ENCODE data around the gene CDRT4. TPM values are rescaled to one million over a fixed set of nuclear protein-coding genes. Genes with fewer than 3 reads are reported as not detected.

The CDRT4 gene
- total and polyA plus RNA-seq, 2 experiments from 2014 or later: 6.5 to 13.0 TPM

DNA sequence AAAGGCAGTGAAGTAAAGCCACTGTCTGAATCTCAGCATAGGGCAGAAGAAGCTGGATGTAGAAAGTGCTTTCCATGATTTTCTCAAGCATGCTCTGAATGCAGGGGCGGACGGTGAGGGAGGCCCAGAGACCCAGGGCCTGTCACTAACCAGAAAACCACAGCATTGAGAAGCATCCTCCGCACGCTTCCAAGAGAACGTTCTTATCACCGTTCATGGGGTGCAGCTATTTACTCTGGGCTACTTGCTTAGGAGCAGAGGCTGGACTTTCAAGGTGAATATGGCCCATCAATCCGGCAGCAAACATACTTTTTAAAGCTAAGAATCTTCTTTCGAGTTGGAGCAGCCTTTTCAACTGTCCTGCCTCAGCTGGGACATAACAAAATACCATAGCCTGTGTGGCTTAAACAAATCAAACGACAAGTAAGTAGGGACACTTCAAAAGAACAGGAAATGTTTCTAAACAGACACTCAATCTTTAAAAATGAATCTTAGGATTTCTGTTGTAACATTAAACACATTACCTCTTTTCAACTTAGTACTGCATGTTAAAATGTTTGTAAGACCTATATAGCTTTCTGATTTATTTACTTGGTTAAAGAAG, 46.5 kb upstream of the CDRT4 start:
- Mint-ChIP-seq H3K27ac (no peak overlapping the region), H3K36me3 (ENCODE audit: low read depth) (peaks cover 34% of the 10 kb centered on the region)

More for the DNA sequence above, 46.5 kb upstream of the CDRT4 start:
- no peak overlapping the region for H3K4me2 ChIP-seq
- H3K36me3 ChIP-seq (ENCODE audit: insufficient read depth): peaks cover 6% of the 10 kb centered on the region; the same call in 1 of the 2 replicates
- H3K4me1 Mint-ChIP-seq: no peaks in the 10 kb centered on the region; the same call in 2 of the 3 replicates
- H3K9me3 Mint-ChIP-seq: no peaks in the 10 kb centered on the region; the same call in 2 of the 3 replicates
- H3K27me3 Mint-ChIP-seq (ENCODE audit: insufficient read depth, low read depth, poor library complexity): no peaks in the 10 kb centered on the region
- H4K20me1 ChIP-seq (replicated peaks; ENCODE audit: insufficient read depth): peaks cover 5% of the 10 kb centered on the region; the same call in 1 of the 2 replicates
- H3K4me3 Mint-ChIP-seq: no peak overlapping the region
- no peak for DNase-seq (ENCODE audit: low spot score)
- no peak overlapping the region for H3K27ac ChIP-seq (ENCODE audit: low read depth)
- no peaks in the 10 kb centered on the region for H3F3A ChIP-seq (replicated peaks; ENCODE audit: low read depth)
- H3K4me3 ChIP-seq: no peak overlapping the region
- no peaks in the 10 kb centered on the region for H3K4me1 ChIP-seq (ENCODE audit: insufficient read depth)
- TF ChIP-seq CREB1 (CRISPR knock-in tag; IDR thresholded peaks at IDR 0.05; ENCODE audit: low read depth): no peak
- TF ChIP-seq, protein P1, sequence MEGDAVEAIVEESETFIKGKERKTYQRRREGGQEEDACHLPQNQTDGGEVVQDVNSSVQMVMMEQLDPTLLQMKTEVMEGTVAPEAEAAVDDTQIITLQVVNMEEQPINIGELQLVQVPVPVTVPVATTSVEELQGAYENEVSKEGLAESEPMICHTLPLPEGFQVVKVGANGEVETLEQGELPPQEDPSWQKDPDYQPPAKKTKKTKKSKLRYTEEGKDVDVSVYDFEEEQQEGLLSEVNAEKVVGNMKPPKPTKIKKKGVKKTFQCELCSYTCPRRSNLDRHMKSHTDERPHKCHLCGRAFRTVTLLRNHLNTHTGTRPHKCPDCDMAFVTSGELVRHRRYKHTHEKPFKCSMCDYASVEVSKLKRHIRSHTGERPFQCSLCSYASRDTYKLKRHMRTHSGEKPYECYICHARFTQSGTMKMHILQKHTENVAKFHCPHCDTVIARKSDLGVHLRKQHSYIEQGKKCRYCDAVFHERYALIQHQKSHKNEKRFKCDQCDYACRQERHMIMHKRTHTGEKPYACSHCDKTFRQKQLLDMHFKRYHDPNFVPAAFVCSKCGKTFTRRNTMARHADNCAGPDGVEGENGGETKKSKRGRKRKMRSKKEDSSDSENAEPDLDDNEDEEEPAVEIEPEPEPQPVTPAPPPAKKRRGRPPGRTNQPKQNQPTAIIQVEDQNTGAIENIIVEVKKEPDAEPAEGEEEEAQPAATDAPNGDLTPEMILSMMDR (conservative IDR thresholded peaks at IDR 0.05; ENCODE audit: low read depth in 2 of 2): no peak
- TF ChIP-seq, protein P2, sequence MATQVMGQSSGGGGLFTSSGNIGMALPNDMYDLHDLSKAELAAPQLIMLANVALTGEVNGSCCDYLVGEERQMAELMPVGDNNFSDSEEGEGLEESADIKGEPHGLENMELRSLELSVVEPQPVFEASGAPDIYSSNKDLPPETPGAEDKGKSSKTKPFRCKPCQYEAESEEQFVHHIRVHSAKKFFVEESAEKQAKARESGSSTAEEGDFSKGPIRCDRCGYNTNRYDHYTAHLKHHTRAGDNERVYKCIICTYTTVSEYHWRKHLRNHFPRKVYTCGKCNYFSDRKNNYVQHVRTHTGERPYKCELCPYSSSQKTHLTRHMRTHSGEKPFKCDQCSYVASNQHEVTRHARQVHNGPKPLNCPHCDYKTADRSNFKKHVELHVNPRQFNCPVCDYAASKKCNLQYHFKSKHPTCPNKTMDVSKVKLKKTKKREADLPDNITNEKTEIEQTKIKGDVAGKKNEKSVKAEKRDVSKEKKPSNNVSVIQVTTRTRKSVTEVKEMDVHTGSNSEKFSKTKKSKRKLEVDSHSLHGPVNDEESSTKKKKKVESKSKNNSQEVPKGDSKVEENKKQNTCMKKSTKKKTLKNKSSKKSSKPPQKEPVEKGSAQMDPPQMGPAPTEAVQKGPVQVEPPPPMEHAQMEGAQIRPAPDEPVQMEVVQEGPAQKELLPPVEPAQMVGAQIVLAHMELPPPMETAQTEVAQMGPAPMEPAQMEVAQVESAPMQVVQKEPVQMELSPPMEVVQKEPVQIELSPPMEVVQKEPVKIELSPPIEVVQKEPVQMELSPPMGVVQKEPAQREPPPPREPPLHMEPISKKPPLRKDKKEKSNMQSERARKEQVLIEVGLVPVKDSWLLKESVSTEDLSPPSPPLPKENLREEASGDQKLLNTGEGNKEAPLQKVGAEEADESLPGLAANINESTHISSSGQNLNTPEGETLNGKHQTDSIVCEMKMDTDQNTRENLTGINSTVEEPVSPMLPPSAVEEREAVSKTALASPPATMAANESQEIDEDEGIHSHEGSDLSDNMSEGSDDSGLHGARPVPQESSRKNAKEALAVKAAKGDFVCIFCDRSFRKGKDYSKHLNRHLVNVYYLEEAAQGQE (IDR thresholded peaks at IDR 0.05; ENCODE audit: unreplicated experiment): no peak
- no peak for TF ChIP-seq NANOG (IDR thresholded peaks at IDR 0.05; ENCODE audit: borderline replicate concordance)
- TF ChIP-seq ZNF114 (CRISPR knock-in tag; IDR thresholded peaks at IDR 0.05): no peak
- TF ChIP-seq EZH2 (IDR thresholded peaks at IDR 0.05; ENCODE audit: low read depth, unreplicated experiment): no peak
- no peak for TF ChIP-seq EZH2phosphoT487 (IDR thresholded peaks at IDR 0.05; ENCODE audit: unreplicated experiment)
- no peak for TF ChIP-seq STAT1 (IDR thresholded peaks at IDR 0.05; ENCODE audit: unreplicated experiment)
- TF ChIP-seq, protein P3, sequence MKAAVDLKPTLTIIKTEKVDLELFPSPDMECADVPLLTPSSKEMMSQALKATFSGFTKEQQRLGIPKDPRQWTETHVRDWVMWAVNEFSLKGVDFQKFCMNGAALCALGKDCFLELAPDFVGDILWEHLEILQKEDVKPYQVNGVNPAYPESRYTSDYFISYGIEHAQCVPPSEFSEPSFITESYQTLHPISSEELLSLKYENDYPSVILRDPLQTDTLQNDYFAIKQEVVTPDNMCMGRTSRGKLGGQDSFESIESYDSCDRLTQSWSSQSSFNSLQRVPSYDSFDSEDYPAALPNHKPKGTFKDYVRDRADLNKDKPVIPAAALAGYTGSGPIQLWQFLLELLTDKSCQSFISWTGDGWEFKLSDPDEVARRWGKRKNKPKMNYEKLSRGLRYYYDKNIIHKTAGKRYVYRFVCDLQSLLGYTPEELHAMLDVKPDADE (IDR thresholded peaks at IDR 0.05): no peak
- no peak for TF ChIP-seq ZNF331 (CRISPR knock-in tag; IDR thresholded peaks at IDR 0.05; ENCODE audit: low read depth)
- TF ChIP-seq, protein P4, sequence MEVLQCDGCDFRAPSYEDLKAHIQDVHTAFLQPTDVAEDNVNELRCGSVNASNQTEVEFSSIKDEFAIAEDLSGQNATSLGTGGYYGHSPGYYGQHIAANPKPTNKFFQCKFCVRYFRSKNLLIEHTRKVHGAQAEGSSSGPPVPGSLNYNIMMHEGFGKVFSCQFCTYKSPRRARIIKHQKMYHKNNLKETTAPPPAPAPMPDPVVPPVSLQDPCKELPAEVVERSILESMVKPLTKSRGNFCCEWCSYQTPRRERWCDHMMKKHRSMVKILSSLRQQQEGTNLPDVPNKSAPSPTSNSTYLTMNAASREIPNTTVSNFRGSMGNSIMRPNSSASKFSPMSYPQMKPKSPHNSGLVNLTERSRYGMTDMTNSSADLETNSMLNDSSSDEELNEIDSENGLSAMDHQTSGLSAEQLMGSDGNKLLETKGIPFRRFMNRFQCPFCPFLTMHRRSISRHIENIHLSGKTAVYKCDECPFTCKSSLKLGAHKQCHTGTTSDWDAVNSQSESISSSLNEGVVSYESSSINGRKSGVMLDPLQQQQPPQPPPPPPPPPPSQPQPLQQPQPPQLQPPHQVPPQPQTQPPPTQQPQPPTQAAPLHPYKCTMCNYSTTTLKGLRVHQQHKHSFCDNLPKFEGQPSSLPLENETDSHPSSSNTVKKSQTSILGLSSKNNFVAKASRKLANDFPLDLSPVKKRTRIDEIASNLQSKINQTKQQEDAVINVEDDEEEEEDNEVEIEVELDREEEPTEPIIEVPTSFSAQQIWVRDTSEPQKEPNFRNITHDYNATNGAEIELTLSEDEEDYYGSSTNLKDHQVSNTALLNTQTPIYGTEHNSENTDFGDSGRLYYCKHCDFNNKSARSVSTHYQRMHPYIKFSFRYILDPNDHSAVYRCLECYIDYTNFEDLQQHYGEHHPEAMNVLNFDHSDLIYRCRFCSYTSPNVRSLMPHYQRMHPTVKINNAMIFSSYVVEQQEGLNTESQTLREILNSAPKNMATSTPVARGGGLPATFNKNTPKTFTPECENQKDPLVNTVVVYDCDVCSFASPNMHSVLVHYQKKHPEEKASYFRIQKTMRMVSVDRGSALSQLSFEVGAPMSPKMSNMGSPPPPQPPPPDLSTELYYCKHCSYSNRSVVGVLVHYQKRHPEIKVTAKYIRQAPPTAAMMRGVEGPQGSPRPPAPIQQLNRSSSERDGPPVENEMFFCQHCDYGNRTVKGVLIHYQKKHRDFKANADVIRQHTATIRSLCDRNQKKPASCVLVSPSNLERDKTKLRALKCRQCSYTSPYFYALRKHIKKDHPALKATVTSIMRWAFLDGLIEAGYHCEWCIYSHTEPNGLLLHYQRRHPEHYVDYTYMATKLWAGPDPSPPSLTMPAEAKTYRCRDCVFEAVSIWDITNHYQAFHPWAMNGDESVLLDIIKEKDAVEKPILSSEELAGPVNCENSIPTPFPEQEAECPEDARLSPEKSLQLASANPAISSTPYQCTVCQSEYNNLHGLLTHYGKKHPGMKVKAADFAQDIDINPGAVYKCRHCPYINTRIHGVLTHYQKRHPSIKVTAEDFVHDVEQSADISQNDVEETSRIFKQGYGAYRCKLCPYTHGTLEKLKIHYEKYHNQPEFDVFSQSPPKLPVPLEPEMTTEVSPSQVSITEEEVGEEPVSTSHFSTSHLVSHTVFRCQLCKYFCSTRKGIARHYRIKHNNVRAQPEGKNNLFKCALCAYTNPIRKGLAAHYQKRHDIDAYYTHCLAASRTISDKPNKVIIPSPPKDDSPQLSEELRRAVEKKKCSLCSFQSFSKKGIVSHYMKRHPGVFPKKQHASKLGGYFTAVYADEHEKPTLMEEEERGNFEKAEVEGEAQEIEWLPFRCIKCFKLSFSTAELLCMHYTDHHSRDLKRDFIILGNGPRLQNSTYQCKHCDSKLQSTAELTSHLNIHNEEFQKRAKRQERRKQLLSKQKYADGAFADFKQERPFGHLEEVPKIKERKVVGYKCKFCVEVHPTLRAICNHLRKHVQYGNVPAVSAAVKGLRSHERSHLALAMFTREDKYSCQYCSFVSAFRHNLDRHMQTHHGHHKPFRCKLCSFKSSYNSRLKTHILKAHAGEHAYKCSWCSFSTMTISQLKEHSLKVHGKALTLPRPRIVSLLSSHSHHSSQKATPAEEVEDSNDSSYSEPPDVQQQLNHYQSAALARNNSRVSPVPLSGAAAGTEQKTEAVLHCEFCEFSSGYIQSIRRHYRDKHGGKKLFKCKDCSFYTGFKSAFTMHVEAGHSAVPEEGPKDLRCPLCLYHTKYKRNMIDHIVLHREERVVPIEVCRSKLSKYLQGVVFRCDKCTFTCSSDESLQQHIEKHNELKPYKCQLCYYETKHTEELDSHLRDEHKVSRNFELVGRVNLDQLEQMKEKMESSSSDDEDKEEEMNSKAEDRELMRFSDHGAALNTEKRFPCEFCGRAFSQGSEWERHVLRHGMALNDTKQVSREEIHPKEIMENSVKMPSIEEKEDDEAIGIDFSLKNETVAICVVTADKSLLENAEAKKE (CRISPR knock-in tag; IDR thresholded peaks at IDR 0.05): no peak
- no peak for TF ChIP-seq JUNB (IDR thresholded peaks at IDR 0.05; ENCODE audit: unreplicated experiment)
- TF ChIP-seq POLR2AphosphoS5 (IDR thresholded peaks at IDR 0.05; ENCODE audit: low read depth): no peak
- H3K9me2 ChIP-seq (ENCODE audit: insufficient read depth): no peaks in the 10 kb centered on the region
- no peaks in the 10 kb centered on the region for H3K79me2 ChIP-seq (replicated peaks; ENCODE audit: insufficient read depth)
- H3K27me3 ChIP-seq (ENCODE audit: insufficient read depth): no peaks in the 10 kb centered on the region
- no peak overlapping the region for H2AFZ ChIP-seq
- ATAC-seq: no peak

All from GM23338 (cell line).